ENCODE measurements around the gene KCNK16.

The KCNK16 gene

GRCh38 chr6:39281312-39281980 is 41.1 kb downstream of the KCNK16 start:
- no peak overlapping the region for H3K18ac ChIP-seq (ENCODE audit: low read depth in 1 of 2, low read length in 2 of 2)
- peaks cover 1% of the 10 kb centered on the region for H3K4me1 ChIP-seq (ENCODE audit: control insufficient read depth, insufficient read depth, low read depth, low read length)
- no peak overlapping the region for H3K9ac ChIP-seq (ENCODE audit: low read length)
- H3K79me1 ChIP-seq (replicated peaks; ENCODE audit: low read length, poor library complexity, severe bottlenecking): no peaks in the 10 kb centered on the region
- H2BK120ac ChIP-seq (ENCODE audit: low read depth, low read length): no peak overlapping the region
- peaks cover 6 to 8% of the 10 kb centered on the region in 2 experiments for H3K27me3 ChIP-seq (ENCODE audit: control insufficient read depth in 1 of 2, insufficient read depth in 1 of 2, low read length in 2 of 2)
- no peak overlapping the region for H2BK15ac ChIP-seq (ENCODE audit: low read depth, poor library complexity, severe bottlenecking)
- no peak for DNase-seq
- no peak overlapping the region for H3K4me3 ChIP-seq (ENCODE audit: insufficient read depth in 1 of 2, low read depth in 1 of 2, low read length in 2 of 2)
- H2BK5ac ChIP-seq (ENCODE audit: low read depth, low read length, poor library complexity, severe bottlenecking): no peak overlapping the region
- H3K23ac ChIP-seq (ENCODE audit: low read length in 2 of 2): no peak overlapping the region
- H4K8ac ChIP-seq (ENCODE audit: low read length): no peak overlapping the region
- H4K91ac ChIP-seq (ENCODE audit: low read length): no peak overlapping the region
- no peak overlapping the region for H2BK12ac ChIP-seq (ENCODE audit: low read length in 2 of 2)
- H3K4me2 ChIP-seq (ENCODE audit: low read length, poor library complexity, severe bottlenecking): no peak overlapping the region
- H3K9me3 ChIP-seq (ENCODE audit: control insufficient read depth, low read length): no peaks in the 10 kb centered on the region
- no peak overlapping the region for H3K4ac ChIP-seq (ENCODE audit: low read depth in 1 of 2, low read length in 2 of 2)
- H3K36me3 ChIP-seq (ENCODE audit: control insufficient read depth in 1 of 2, insufficient read depth in 2 of 2, low read depth in 1 of 2, low read length in 2 of 2): no peaks in the 10 kb centered on the region
- 83% methylated on average over 11 of the region's 11 CpGs for WGBS
- no peak overlapping the region for H3K14ac ChIP-seq (ENCODE audit: low read length in 2 of 2)
- no peak overlapping the region for H3K27ac ChIP-seq (ENCODE audit: low read length, poor library complexity, severe bottlenecking)
- H2AFZ ChIP-seq (ENCODE audit: low read depth, low read length): no peak overlapping the region
- H2AK5ac ChIP-seq (ENCODE audit: low read length, severe bottlenecking): no peak overlapping the region

GRCh38 chr6:39280247-39280731 is 42.2 kb downstream of the KCNK16 start:
- Histone ChIP-seq H2BK15ac (ENCODE audit: low read depth, poor library complexity, severe bottlenecking) (no peak overlapping the region), H3K4me2 (ENCODE audit: low read length, poor library complexity, severe bottlenecking) (no peak overlapping the region), H3K23ac (ENCODE audit: low read length in 2 of 2) (no peak overlapping the region), H3K27me3 (ENCODE audit: control insufficient read depth in 1 of 2, insufficient read depth in 1 of 2, low read length in 2 of 2) (peaks cover 6 to 8% of the 10 kb centered on the region in 2 experiments), H3K4ac (ENCODE audit: low read depth in 1 of 2, low read length in 2 of 2) (no peak overlapping the region), H3K36me3 (ENCODE audit: control insufficient read depth in 1 of 2, insufficient read depth in 2 of 2, low read depth in 1 of 2, low read length in 2 of 2) (no peaks in the 10 kb centered on the region), H3K9me3 (ENCODE audit: control insufficient read depth, low read length) (no peaks in the 10 kb centered on the region), H4K8ac (ENCODE audit: low read length) (no peak overlapping the region), H3K4me3 (ENCODE audit: insufficient read depth in 1 of 2, low read depth in 1 of 2, low read length in 2 of 2) (no peak overlapping the region), H2BK120ac (ENCODE audit: low read depth, low read length) (no peak overlapping the region), H2AFZ (ENCODE audit: low read depth, low read length) (no peak overlapping the region), H4K91ac (ENCODE audit: low read length) (no peak overlapping the region), H3K79me1 (replicated peaks; ENCODE audit: low read length, poor library complexity, severe bottlenecking) (no peaks in the 10 kb centered on the region), H3K14ac (ENCODE audit: low read length in 2 of 2) (no peak overlapping the region), H2BK12ac (ENCODE audit: low read length in 2 of 2) (no peak overlapping the region), H2BK5ac (ENCODE audit: low read depth, low read length, poor library complexity, severe bottlenecking) (no peak overlapping the region), H3K27ac (ENCODE audit: low read length, poor library complexity, severe bottlenecking) (no peak overlapping the region), H3K9ac (ENCODE audit: low read length) (peak overlapping the region; percentile 33), H3K18ac (ENCODE audit: low read depth in 1 of 2, low read length in 2 of 2) (no peak overlapping the region), H3K4me1 (ENCODE audit: control insufficient read depth, insufficient read depth, low read depth, low read length) (peaks cover 1% of the 10 kb centered on the region), H2AK5ac (ENCODE audit: low read length, severe bottlenecking) (no peak overlapping the region)
- no peak for DNase-seq
- 62% methylated on average over 8 of the region's 8 CpGs for WGBS

GRCh38 chr6:39279539-39279938 is 43.0 kb downstream of the KCNK16 start:
- 94% methylated on average over 6 of the region's 6 CpGs for WGBS

GRCh38 chr6:39276379-39276995 is 46.0 kb downstream of the KCNK16 start:
- no peak for DNase-seq
- Histone ChIP-seq H3K9ac (ENCODE audit: low read length) (no peak overlapping the region), H3K27ac (ENCODE audit: low read length, poor library complexity, severe bottlenecking) (no peak overlapping the region), H3K9me3 (ENCODE audit: control insufficient read depth, low read length) (no peaks in the 10 kb centered on the region), H3K36me3 (ENCODE audit: control insufficient read depth in 1 of 2, insufficient read depth in 2 of 2, low read depth in 1 of 2, low read length in 2 of 2) (no peaks in the 10 kb centered on the region), H2AK5ac (ENCODE audit: low read length, severe bottlenecking) (no peak overlapping the region), H4K8ac (ENCODE audit: low read length) (no peak overlapping the region), H3K4me2 (ENCODE audit: low read length, poor library complexity, severe bottlenecking) (no peak overlapping the region), H4K91ac (ENCODE audit: low read length) (no peak overlapping the region), H3K18ac (ENCODE audit: low read depth in 1 of 2, low read length in 2 of 2) (no peak overlapping the region), H3K27me3 (ENCODE audit: control insufficient read depth in 1 of 2, insufficient read depth in 1 of 2, low read length in 2 of 2) (peaks cover 0 to 6% of the 10 kb centered on the region in 2 experiments), H3K4ac (ENCODE audit: low read depth in 1 of 2, low read length in 2 of 2) (no peak overlapping the region), H3K4me1 (ENCODE audit: control insufficient read depth, insufficient read depth, low read depth, low read length) (peaks cover 1% of the 10 kb centered on the region), H2BK5ac (ENCODE audit: low read depth, low read length, poor library complexity, severe bottlenecking) (no peak overlapping the region), H2BK12ac (ENCODE audit: low read length in 2 of 2) (no peak overlapping the region), H2BK15ac (ENCODE audit: low read depth, poor library complexity, severe bottlenecking) (no peak overlapping the region), H2AFZ (ENCODE audit: low read depth, low read length) (no peak overlapping the region), H2BK120ac (ENCODE audit: low read depth, low read length) (no peak overlapping the region), H3K4me3 (ENCODE audit: insufficient read depth in 1 of 2, low read depth in 1 of 2, low read length in 2 of 2) (no peak overlapping the region), H3K14ac (ENCODE audit: low read length in 2 of 2) (no peak overlapping the region), H3K23ac (ENCODE audit: low read length in 2 of 2) (no peak overlapping the region), H3K79me1 (replicated peaks; ENCODE audit: low read length, poor library complexity, severe bottlenecking) (no peaks in the 10 kb centered on the region)
- WGBS: 100% methylated on average over 2 of the region's 3 CpGs

More at GRCh38 chr6:39279539-39279938, 43.0 kb downstream of the KCNK16 start:
- Histone ChIP-seq H2BK15ac (ENCODE audit: low read depth, poor library complexity, severe bottlenecking) (no peak overlapping the region), H3K79me1 (replicated peaks; ENCODE audit: low read length, poor library complexity, severe bottlenecking) (no peaks in the 10 kb centered on the region), H3K4me1 (ENCODE audit: control insufficient read depth, insufficient read depth, low read depth, low read length) (peaks cover 1% of the 10 kb centered on the region), H4K91ac (ENCODE audit: low read length) (no peak overlapping the region), H2BK12ac (ENCODE audit: low read length in 2 of 2) (no peak overlapping the region), H3K36me3 (ENCODE audit: control insufficient read depth in 1 of 2, insufficient read depth in 2 of 2, low read depth in 1 of 2, low read length in 2 of 2) (no peaks in the 10 kb centered on the region), H3K23ac (ENCODE audit: low read length in 2 of 2) (no peak overlapping the region), H3K18ac (ENCODE audit: low read depth in 1 of 2, low read length in 2 of 2) (no peak overlapping the region), H2AFZ (ENCODE audit: low read depth, low read length) (no peak overlapping the region), H2AK5ac (ENCODE audit: low read length, severe bottlenecking) (no peak overlapping the region), H3K4ac (ENCODE audit: low read depth in 1 of 2, low read length in 2 of 2) (no peak overlapping the region), H3K9ac (ENCODE audit: low read length) (no peak overlapping the region), H2BK120ac (ENCODE audit: low read depth, low read length) (no peak overlapping the region), H3K14ac (ENCODE audit: low read length in 2 of 2) (no peak overlapping the region), H2BK5ac (ENCODE audit: low read depth, low read length, poor library complexity, severe bottlenecking) (no peak overlapping the region), H4K8ac (ENCODE audit: low read length) (no peak overlapping the region), H3K27me3 (ENCODE audit: control insufficient read depth in 1 of 2, insufficient read depth in 1 of 2, low read length in 2 of 2) (peaks cover 6 to 8% of the 10 kb centered on the region in 2 experiments), H3K27ac (ENCODE audit: low read length, poor library complexity, severe bottlenecking) (no peak overlapping the region), H3K4me2 (ENCODE audit: low read length, poor library complexity, severe bottlenecking) (no peak overlapping the region), H3K9me3 (ENCODE audit: control insufficient read depth, low read length) (no peaks in the 10 kb centered on the region), H3K4me3 (ENCODE audit: insufficient read depth in 1 of 2, low read depth in 1 of 2, low read length in 2 of 2) (no peak overlapping the region)
- DNase-seq: no peak
